HepG2 (cell line): ENCODE results near the gene PLCB1. TPM values are rescaled to one million over a fixed set of nuclear protein-coding genes. Genes with fewer than 3 reads are reported as not detected.

Experiments used
- ATAC-seq: fragments of 200-7000 bp; cut with Tn5 transposase; 3 replicates; pipeline ENCODE4 v1.9.1; 2020; ENCODE audit warnings: mild to moderate bottlenecking, moderate library complexity
- BruUV-seq: library from RNA; stranded (reverse); fragments of 400-500 nt; replicated peaks from 2 replicates; lab custom pipeline; 2021; lab: Mats Ljungman, UMichigan
- CTCF ChIA-PET: fragments of 300-600 bp; formaldehyde crosslinking; extraction: SDS; loops from one replicate; lab custom pipeline; 2021; ENCODE audit warnings: low total read pairs, inconsistent platforms, low intra/inter-chr PET ratio; lab: Yijun Ruan, JAX
- POLR2A ChIA-PET: fragments of 350-600 bp; sonication (Branson Sonifier 250); formaldehyde crosslinking; loops from one replicate; lab custom pipeline; 2020; ENCODE audit warnings: antibody characterized with exemption, inconsistent platforms; lab: Yijun Ruan, JAX
- DNase-seq: peaks from one replicate; pipeline ENCODE4 v3.0.0-alpha.2; 2015; ENCODE audit warnings: low spot score
- FAIRE-seq: peaks from 3 replicates; lab custom pipeline; 2011; peaks lifted over from hg19 to GRCh38; lab: Jason Lieb, UNC
- H2AFZ ChIP-seq: one replicate; pipeline ENCODE4 v1.6.1; 2011; ENCODE audit warnings: low read length, inconsistent platforms
- H3K27ac ChIP-seq: fragments of 300-600 bp; 3 replicates; pipeline ENCODE4 v1.8.0; 2011; ENCODE audit warnings: mixed run types, mild to moderate bottlenecking, mixed read lengths, low read length, inconsistent platforms; ENCODE audit not compliant: insufficient read depth; ENCODE audit errors: extremely low read length
- H3K27me3 ChIP-seq, 2 experiments: fragments of 200-600 bp in 1 of 2; 2 replicates in 1 of 2; 3 replicates in 1 of 2; pipeline versions ENCODE4 v1.6.0 to v1.8.0; 2011; ENCODE audit warnings: low read length in 2 of 2, mild to moderate bottlenecking in 2 of 2, moderate library complexity in 2 of 2, inconsistent platforms in 1 of 2; ENCODE audit not compliant: insufficient read depth in 2 of 2, control insufficient read depth in 1 of 2
- H3K36me3 ChIP-seq, 2 experiments: fragments of 200-600 bp in 1 of 2; replicated peaks in 1 of 2; 2 replicates in 1 of 2; 3 replicates in 1 of 2; pipeline versions ENCODE4 v1.5.1 to v1.8.0; 2011; ENCODE audit warnings: low read length in 2 of 2, inconsistent platforms in 1 of 2; ENCODE audit not compliant: insufficient read depth in 2 of 2, control insufficient read depth in 1 of 2
- H3K4me1 ChIP-seq: 2 replicates; pipeline ENCODE4 v1.5.1; 2012; ENCODE audit warnings: low read length, inconsistent platforms; ENCODE audit not compliant: insufficient read depth
- H3K4me2 ChIP-seq: 2 replicates; pipeline ENCODE4 v1.6.0; 2011; ENCODE audit warnings: low read depth, low read length, inconsistent platforms
- H3K4me3 ChIP-seq, 3 experiments: fragments of 200-600 bp in 1 of 3; sonication (generic), shearing (Covaris generic) in 1 of 3; replicated peaks in 1 of 3; 2 replicates each; pipeline ENCODE4 v1.5.1; 2011 to 2016; ENCODE audit warnings: low read length in 3 of 3, inconsistent platforms in 2 of 3, low read depth in 2 of 3, mild to moderate bottlenecking in 2 of 3, control low read depth in 1 of 3, mixed read lengths in 1 of 3; ENCODE audit not compliant: insufficient read depth in 1 of 3
- H3K79me2 ChIP-seq: one replicate; pipeline ENCODE4 v1.6.1; 2011; ENCODE audit warnings: low read length, inconsistent platforms; ENCODE audit not compliant: insufficient read depth
- H3K9ac ChIP-seq: 2 replicates; pipeline ENCODE4 v1.6.0; 2011; ENCODE audit warnings: mild to moderate bottlenecking, low read depth, low read length, inconsistent platforms; ENCODE audit not compliant: insufficient read depth
- H3K9me3 ChIP-seq: 2 replicates; pipeline ENCODE4 v1.5.1; 2012; ENCODE audit warnings: mild to moderate bottlenecking, low read length
- H4K20me1 ChIP-seq: 2 replicates; pipeline ENCODE4 v1.6.0; 2011; ENCODE audit warnings: inconsistent platforms, mild to moderate bottlenecking, low read length, moderate library complexity; ENCODE audit not compliant: insufficient read depth
- CC2D1A ChIP-seq: sonication (generic); formaldehyde crosslinking; IDR thresholded peaks from 2 replicates; pipeline ENCODE4 v1.8.1; 2023; ENCODE audit warnings: mild to moderate bottlenecking, missing genetic modification reagents
- JARID2 ChIP-seq: sonication (generic); formaldehyde crosslinking; IDR thresholded peaks from 2 replicates; pipeline ENCODE4 v1.8.1; 2023; ENCODE audit warnings: missing genetic modification reagents, inconsistent platforms; ENCODE audit not compliant: insufficient replicate concordance
- MTF1 ChIP-seq: sonication (generic); formaldehyde crosslinking; IDR thresholded peaks from 2 replicates; pipeline ENCODE4 v1.5.0; 2020; ENCODE audit warnings: missing genetic modification reagents
- NR2C2 ChIP-seq: sonication (generic); formaldehyde crosslinking; IDR thresholded peaks from 2 replicates; pipeline ENCODE4 v1.4.0; 2020; ENCODE audit warnings: missing genetic modification reagents, mild to moderate bottlenecking, moderate library complexity, borderline replicate concordance
- RBFOX2 ChIP-seq: fragments of 200-400 bp; formaldehyde crosslinking; IDR thresholded peaks from 2 replicates; pipeline ENCODE4 v1.6.1; 2017; ENCODE audit warnings: low read depth, mild to moderate bottlenecking, low read length
- ZNF101 ChIP-seq: sonication (generic); formaldehyde crosslinking; IDR thresholded peaks from 2 replicates; pipeline ENCODE4 v1.4.0; 2020; ENCODE audit warnings: mild to moderate bottlenecking, low read depth, missing genetic modification reagents, borderline replicate concordance
- ZNF256 ChIP-seq: sonication (generic); formaldehyde crosslinking; conservative IDR thresholded peaks from 2 replicates; pipeline ENCODE4 v1.4.0; 2020; ENCODE audit warnings: missing genetic modification reagents
- ZNF333 ChIP-seq: sonication (generic); formaldehyde crosslinking; IDR thresholded peaks from 2 replicates; pipeline ENCODE4 v1.4.0; 2020; ENCODE audit warnings: mild to moderate bottlenecking, missing genetic modification reagents, borderline replicate concordance
- ZNF564 ChIP-seq: sonication (generic); formaldehyde crosslinking; IDR thresholded peaks from 2 replicates; pipeline ENCODE4 v1.8.1; 2023; ENCODE audit warnings: mild to moderate bottlenecking, missing genetic modification reagents
- ZNF652 ChIP-seq: IDR thresholded peaks from 2 replicates; pipeline ENCODE4 v1.6.1; 2016; ENCODE audit warnings: low read depth, borderline replicate concordance
- WGBS: methylation state at CpG from one replicate; pipeline ENCODE4 v1.1.6; 2017; ENCODE audit warnings: low lambda C conversion rate; 5-methylcytosine and 5-hydroxymethylcytosine counted together
- in situ Hi-C: cut with HindIII; loops from 2 replicates; pipeline ENCODE4 v1.10.0; 2017; ENCODE audit warnings: low pct_unique_long_range_greater_than_20kb; ENCODE audit not compliant: extremely low pct_ligation_motif_present
- intact Hi-C: fragments of 100-400 bp; cut with micrococcal nuclease; formaldehyde crosslinking; loops from one replicate; pipeline ENCODE4 v1.10.0; 2022; ENCODE audit not compliant: unreplicated experiment
- polyA plus RNA-seq, 8 experiments: library from polyadenylated mRNA; depleted of rRNA in 3 of 8; stranded (reverse) in 7 of 8; unstranded in 1 of 8; fragments of >200 nt; fragmentation: Illumina TruSeq in 4 of 8; extraction: Trizol in 4 of 8; gene quantifications; 2 replicates each; pipeline versions ENCODE4 v1.2.1 to v1.2.3, GENCODE V29; 2011 to 2016; ENCODE audit warnings: low read depth in 4 of 8, missing spikeins in 1 of 8, mixed read lengths in 1 of 8; ENCODE audit not compliant: insufficient read depth in 1 of 8
- total RNA-seq, 5 experiments: library from RNA; depleted of rRNA; stranded (reverse); fragments of >200 nt; fragmentation: Illumina TruSeq; extraction: Trizol; gene quantifications; 2 replicates each; pipeline ENCODE4 v1.2.3, GENCODE V29; 2016; ENCODE audit warnings: low read depth in 1 of 5
- TF ChIP-seq, protein P1 (sequence below): sonication (generic); formaldehyde crosslinking; conservative IDR thresholded peaks from 2 replicates; pipeline ENCODE4 v1.4.0; 2020; ENCODE audit warnings: mild to moderate bottlenecking, missing genetic modification reagents, moderate library complexity

The PLCB1 gene
- total and polyA plus RNA-seq, 2 of the 13 experiments (the other 11 are each of a cell fraction or from before 2014, with no cell fraction given), result 42.4 to 55.9 TPM

DNA sequence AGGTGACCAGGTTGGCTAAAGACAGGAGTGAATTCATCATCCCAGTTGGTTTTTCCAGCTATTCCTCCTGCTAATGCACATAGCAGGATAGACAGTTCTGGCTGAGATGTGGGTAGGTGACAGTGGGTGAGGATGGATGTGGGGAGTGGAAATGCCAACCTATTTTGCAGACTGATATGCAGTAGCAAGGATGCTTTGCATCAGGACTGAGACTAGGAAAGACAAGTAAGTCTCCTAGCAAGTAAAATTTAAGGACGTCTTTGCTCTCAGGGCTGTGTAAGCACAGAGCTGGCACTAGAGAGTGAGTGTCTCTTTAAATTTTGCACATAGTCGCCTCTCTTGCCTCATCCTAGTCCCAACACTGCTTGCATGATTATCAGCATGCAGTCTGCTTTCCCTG lies 568.7 kb downstream of the PLCB1 start:
- BruUV-seq, result no TSS peak
- WGBS, result 100% methylated on average over 2 of the region's 2 CpGs
- Histone ChIP-seq H3K27ac (no peak overlapping the region), H3K4me1 (no peaks in the 10 kb centered on the region), H3K4me2 (no peak overlapping the region), H3K9me3 (no peaks in the 10 kb centered on the region), H3K4me3 (no peak overlapping the region), H3K9ac (no peak overlapping the region), H4K20me1 (no peaks in the 10 kb centered on the region), H3K27me3 (no peaks in the 10 kb centered on the region), H2AFZ (no peak overlapping the region), H3K79me2 (no peaks in the 10 kb centered on the region), H3K36me3 (peaks cover 8 to 10% of the 10 kb centered on the region in 2 experiments; a peak in 4 of 5 replicates)
- FAIRE-seq, result no peak
- DNase-seq, result no peak
- in situ Hi-C loops, result no loop called here
- intact Hi-C loops, result no loop called here
- ATAC-seq, result no peak
- ChIA-PET POLR2A (no interaction called here), CTCF (no interaction called here)
- TF ChIP-seq CC2D1A (CRISPR knock-in tag), result no peak
- TF ChIP-seq MTF1 (CRISPR knock-in tag), result no peak
- TF ChIP-seq NR2C2 (CRISPR knock-in tag), result no peak
- TF ChIP-seq ZNF256, result no peak
- TF ChIP-seq, protein P1, sequence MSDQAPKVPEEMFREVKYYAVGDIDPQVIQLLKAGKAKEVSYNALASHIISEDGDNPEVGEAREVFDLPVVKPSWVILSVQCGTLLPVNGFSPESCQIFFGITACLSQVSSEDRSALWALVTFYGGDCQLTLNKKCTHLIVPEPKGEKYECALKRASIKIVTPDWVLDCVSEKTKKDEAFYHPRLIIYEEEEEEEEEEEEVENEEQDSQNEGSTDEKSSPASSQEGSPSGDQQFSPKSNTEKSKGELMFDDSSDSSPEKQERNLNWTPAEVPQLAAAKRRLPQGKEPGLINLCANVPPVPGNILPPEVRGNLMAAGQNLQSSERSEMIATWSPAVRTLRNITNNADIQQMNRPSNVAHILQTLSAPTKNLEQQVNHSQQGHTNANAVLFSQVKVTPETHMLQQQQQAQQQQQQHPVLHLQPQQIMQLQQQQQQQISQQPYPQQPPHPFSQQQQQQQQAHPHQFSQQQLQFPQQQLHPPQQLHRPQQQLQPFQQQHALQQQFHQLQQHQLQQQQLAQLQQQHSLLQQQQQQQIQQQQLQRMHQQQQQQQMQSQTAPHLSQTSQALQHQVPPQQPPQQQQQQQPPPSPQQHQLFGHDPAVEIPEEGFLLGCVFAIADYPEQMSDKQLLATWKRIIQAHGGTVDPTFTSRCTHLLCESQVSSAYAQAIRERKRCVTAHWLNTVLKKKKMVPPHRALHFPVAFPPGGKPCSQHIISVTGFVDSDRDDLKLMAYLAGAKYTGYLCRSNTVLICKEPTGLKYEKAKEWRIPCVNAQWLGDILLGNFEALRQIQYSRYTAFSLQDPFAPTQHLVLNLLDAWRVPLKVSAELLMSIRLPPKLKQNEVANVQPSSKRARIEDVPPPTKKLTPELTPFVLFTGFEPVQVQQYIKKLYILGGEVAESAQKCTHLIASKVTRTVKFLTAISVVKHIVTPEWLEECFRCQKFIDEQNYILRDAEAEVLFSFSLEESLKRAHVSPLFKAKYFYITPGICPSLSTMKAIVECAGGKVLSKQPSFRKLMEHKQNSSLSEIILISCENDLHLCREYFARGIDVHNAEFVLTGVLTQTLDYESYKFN (CRISPR knock-in tag), result no peak
- TF ChIP-seq ZNF652 (CRISPR knock-in tag), result no peak
- no peak for TF ChIP-seq ZNF101
- TF ChIP-seq ZNF564 (CRISPR knock-in tag), result no peak
- no peak for TF ChIP-seq JARID2
- TF ChIP-seq ZNF333, result no peak
- no peak for TF ChIP-seq RBFOX2
